ENCODE measurements around the gene GGT1.
"Not testable (repeated sequence)": the region's sequence is repeated elsewhere in the genome, so short reads cannot be mapped to it uniquely, and the experiment has no call there.

GGT1 gene

GRCh38 chr22:24602847-24603769 is at the start of gene GGT1:
GGT1 (plus strand) TSS chr22:24603193; CDS start chr22:24611082, 7,889 bp downstream.
- DNase-seq, result not testable (repeated sequence)

GRCh38 chr22:24553597-24554312 is 49.2 kb upstream of the GGT1 start:
- no peak for DNase-seq

- DNase-seq, result peak; percentile 8
Measured at GRCh38 chr22:24554313-24555164, 48.5 kb upstream of the GGT1 start, which contains the start of gene GUCD1. GUCD1 (minus strand) TSS chr22:24555138; CDS start chr22:24554991, 147 bp downstream.

- DNase-seq, result peak; percentile 100
Measured at GRCh38 chr22:24555165-24556039, 47.6 kb upstream of the GGT1 start, which contains the start of gene SNRPD3. SNRPD3 (plus strand) TSS chr22:24555999; CDS start chr22:24557675, 1,676 bp downstream.

- no peak for DNase-seq
Measured at GRCh38 chr22:24559471-24559870, 43.5 kb upstream of the GGT1 start.

GRCh38 chr22:24563246-24563645 is 39.7 kb upstream of the GGT1 start:
- DNase-seq, result no peak

GRCh38 chr22:24564376-24565058 is 38.5 kb upstream of the GGT1 start:
- DNase-seq, result no peak

- DNase-seq, result no peak
Measured at GRCh38 chr22:24565077-24565476, 37.9 kb upstream of the GGT1 start.

GRCh38 chr22:24566899-24567511 is 36.0 kb upstream of the GGT1 start:
- DNase-seq, result no peak

GRCh38 chr22:24567668-24568067 is 35.3 kb upstream of the GGT1 start:
- no peak for DNase-seq

- no peak for DNase-seq
Measured at GRCh38 chr22:24571266-24571665, 31.7 kb upstream of the GGT1 start.

GRCh38 chr22:24576778-24577177 is 26.2 kb upstream of the GGT1 start:
- DNase-seq, result no peak

GRCh38 chr22:24578355-24579257 is 24.4 kb upstream of the GGT1 start:
- DNase-seq, result no peak

- no peak for DNase-seq
Measured at GRCh38 chr22:24579258-24579601, 23.8 kb upstream of the GGT1 start.

- DNase-seq, result no peak
Measured at GRCh38 chr22:24580276-24580675, 22.7 kb upstream of the GGT1 start.

GRCh38 chr22:24582056-24582814 is 20.8 kb upstream of the GGT1 start:
- no peak for DNase-seq

- no peak for DNase-seq
Measured at GRCh38 chr22:24583221-24584165, 19.5 kb upstream of the GGT1 start.
